Germinal center (tissue), 1 donor: ENCODE results near the gene KRTAP5-5.
"Not testable (repeated sequence)": the region's sequence is repeated elsewhere in the genome, so short reads cannot be mapped to it uniquely, and the experiment has no call there.

Experiments
- DNase-seq: peaks from one replicate; pipeline ENCODE4 v3.0.0; 2012; ENCODE audit warnings: mixed read lengths, low spot score

Gene KRTAP5-5

GRCh38 chr11:1607156-1607845 is 22.3 kb upstream of the KRTAP5-5 start:
- not testable (repeated sequence) for DNase-seq

DNA sequence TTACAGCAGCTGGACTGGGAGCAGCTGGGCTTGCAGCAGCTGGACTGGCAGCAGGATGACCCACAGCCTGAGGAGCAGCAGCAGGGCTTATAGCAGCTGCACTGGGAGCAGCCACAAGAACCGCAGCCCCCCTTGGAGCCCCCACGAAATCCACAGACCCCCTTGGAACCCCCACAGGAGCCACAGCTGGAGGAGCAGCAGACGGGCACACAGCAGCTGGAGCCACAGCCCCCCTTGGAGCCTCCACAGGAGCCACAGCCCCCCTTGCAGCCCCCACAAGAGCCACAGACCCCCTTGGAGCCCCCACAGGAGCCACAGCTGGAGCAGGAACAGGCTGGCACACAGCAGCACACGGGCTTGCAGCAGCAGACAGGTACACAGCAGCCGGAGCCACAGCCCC is 21.7 kb upstream of the KRTAP5-5 start:
- not testable (repeated sequence) for DNase-seq

GRCh38 chr11:1608363-1608762 is 21.2 kb upstream of the KRTAP5-5 start, which contains the start of gene KRTAP5-3:
TSS of gene KRTAP5-3 (minus strand) at chr11:1608463. CDS start at chr11:1608385, 78 bp downstream.
- no peak for DNase-seq

DNA sequence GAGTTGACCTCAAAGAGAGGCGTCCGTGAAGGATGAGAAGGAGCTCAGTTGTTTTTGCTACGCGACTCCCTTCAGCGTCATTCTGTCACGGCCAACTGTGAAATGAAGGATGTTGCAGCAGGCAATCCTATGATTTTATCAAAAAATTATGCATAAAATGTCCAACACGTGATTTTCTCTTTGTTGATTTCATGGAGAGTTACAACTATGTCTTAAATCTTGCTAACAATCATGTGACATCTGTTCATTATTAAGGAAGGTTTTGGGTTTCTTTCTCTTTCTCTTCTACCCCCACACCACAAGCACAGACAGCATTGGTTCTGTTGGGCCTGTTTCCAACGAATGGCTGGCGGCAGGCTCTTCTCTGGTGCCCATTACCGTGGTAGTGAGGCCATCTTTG is 11.3 kb upstream of the KRTAP5-5 start:
- DNase-seq: no peak

DNA sequence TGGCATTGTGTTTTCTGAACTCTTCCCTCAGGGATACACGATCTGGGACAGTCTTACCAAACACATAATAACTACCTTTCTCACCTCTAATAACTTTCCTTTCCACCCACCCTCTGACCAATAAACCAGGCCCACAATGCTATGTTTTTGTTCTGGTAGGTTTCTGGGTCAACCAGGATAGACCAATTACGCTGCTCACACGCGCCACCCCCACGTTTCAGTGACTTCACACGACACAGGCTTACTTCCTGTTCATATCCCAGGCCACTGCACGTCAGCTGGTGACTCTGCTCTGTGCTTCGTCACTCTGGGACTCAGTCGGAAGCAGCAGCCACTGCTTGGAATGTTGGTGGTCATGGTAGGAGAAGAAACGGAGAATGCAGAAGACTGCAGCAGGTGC is 10.1 kb upstream of the KRTAP5-5 start:
- DNase-seq: no peak

- no peak for DNase-seq
Observed at GRCh38 chr11:1622086-1622485, 7.5 kb upstream of the KRTAP5-5 start, which contains the start of gene KRTAP5-4. TSS of gene KRTAP5-4 (minus strand) at chr11:1622138. CDS start at chr11:1622093, 45 bp downstream.

DNA sequence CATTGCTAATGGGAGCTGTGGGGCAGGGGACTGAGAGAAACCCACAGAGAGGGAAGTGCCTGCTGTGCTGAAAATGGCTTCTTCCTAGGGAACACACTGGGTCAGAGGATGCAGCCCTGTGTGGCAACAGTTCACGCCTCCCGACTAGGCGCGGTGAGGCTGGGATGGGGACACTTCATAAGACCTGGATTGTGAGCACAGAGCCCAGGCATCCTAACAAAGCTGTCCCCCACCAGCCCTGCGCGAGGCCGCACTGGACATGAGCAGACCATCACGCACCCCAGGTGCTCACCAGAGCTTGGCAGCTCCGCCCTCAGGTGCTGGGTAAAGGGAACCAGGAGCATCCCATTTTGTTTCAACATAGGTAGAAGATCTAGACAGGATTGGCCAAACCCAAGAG is 5.9 kb upstream of the KRTAP5-5 start:
- no peak for DNase-seq

- no peak for DNase-seq
Observed at GRCh38 chr11:1624621-1625020, 5.0 kb upstream of the KRTAP5-5 start.

DNA sequence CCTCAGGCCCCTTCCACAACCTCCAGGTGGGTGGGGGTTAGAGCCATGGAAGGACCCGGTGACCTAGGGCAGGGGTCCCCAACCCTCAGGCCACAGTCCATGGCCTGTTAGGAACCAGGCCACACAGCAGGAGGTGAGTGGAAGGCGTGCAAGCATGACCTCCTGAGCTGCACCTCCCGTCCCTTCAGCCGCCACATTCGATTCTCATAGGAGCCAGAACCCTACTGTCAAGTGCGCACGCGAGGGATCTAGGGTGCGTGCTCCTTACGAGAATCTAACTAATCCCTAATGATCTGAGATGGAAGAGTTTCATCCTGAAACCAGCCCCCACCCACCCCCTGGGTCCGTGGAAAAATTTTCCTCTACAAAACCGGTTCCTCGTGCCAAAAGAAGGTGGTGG is 4.0 kb upstream of the KRTAP5-5 start:
- no peak for DNase-seq

GRCh38 chr11:1628506-1629325 is 859 bp upstream of the KRTAP5-5 start:
- peak; percentile 81 for DNase-seq

GRCh38 chr11:1630271-1630670 is 696 bp downstream of the KRTAP5-5 start:
- no peak for DNase-seq

GRCh38 chr11:1631066-1631568 is 1.5 kb downstream of the KRTAP5-5 start:
- no peak for DNase-seq

DNA sequence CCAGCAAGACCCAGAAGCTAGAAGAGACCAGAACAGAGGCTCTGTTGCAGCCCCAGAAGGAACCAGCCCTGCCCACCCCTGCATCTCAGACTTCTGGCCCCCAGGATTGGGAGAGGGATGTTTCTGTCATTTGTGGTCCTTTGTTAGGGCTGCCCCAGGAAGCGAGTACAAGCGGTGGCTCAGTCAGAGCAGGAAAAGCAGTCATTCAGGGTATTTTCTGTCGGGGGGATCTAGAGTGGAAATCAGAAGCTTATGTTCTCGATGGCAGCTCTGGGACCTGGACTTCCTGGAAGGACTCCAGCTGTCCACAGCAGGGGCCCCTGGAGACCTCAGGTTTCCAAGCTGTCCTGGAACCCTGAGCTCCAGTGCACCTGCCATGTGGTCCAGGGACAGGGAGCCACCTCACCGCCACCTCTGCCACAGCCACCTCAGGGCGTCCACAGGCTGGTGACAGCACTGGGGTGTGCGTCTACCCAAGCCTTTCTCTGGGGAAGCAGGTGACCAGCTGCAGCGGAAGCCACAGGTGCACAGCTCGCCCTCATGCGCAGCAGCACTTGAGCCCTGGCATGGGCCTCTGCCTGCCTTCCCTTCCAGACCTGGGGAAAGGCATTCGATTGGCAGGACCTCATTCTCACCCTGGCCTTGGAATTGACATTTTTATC is 2.6 kb downstream of the KRTAP5-5 start:
- DNase-seq: no peak

DNA sequence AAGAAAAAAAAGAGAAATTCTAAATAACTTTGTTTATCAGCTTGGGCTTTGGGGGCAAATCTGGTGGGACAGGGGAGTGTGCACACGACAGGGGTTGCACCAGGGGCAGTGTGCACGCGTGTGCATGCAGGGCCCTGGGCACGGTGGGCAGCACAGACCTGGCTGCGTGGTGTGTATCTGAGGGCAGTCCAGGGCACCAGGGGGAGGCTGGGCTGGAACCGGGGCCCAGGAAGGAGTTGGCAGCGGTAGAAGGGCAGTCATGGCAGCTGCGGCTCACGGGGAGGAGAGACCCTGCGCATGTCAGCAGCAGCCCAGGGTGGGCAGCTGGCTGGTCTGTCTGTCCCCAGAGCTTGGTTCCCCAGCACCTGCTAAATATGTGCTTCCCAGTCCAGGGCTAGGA is 4.3 kb downstream of the KRTAP5-5 start:
- DNase-seq: no peak

GRCh38 chr11:1636291-1636950 is 6.8 kb downstream of the KRTAP5-5 start:
- DNase-seq: no peak

DNA sequence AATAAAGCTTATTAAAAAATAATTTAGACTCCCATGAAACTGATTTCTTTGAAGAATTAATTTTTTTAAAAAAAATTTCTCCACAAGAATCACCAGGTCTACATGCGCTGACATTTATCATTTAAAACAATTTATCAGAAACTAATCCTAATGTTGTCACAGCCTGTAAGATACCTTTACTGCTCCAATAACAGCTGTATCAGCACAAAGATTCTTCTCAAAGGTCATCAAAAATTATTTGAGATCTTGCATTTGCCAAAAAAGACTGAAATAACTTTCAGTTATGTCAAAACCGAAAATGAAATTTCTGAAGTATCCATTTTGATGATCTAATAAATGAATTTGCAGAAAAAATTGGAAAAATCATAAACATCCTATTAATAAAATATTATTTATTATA is 8.1 kb downstream of the KRTAP5-5 start:
- DNase-seq: no peak

DNA sequence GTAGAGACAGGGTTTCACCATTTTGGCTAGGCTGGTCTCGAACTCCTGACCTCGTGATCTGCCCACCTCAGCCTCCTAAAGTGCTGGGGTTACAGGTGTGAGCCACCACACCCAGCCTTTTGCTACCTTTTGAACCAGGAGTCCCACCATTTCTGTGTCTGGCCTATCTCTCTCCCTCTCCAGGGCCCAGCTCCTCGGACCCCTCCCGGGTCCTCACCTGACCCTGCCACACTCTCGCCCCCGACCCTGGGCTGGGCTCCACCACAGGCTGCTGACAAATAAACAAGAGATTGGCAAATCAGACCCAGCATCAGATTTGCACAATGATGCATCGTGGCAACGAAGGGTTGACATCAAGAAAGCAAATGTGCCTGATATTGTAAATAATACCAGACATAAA is 8.8 kb downstream of the KRTAP5-5 start:
- DNase-seq: no peak

DNA sequence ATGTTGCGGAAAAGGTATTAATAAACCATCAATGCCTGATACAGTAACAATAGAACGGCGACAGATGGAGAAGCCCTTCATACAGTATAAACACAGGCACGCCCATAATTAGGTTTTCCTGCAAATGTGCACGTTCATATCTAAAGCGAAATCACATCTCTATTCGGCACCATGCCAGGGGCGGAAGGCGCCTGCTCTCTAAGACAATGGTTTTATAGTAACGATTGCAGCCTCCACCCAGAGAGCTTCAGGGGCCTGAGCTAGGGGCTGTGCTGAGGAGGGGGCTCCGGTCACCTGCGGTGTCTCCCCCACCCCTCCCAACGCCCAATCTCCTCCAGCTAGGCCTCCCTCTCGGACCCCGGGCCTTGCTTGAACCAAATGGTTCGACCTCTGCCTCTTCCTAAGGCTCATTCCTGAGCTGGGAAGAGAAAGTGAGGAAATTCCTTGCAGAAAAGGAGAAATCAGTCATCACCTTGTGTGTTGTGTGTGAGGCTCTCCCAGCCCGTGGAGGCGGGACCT is 9.6 kb downstream of the KRTAP5-5 start:
- DNase-seq: no peak

- no peak for DNase-seq
Observed at GRCh38 chr11:1639666-1640065, 10.1 kb downstream of the KRTAP5-5 start.

GRCh38 chr11:1640076-1640946 is 10.7 kb downstream of the KRTAP5-5 start:
- peak; percentile 55 for DNase-seq

DNA sequence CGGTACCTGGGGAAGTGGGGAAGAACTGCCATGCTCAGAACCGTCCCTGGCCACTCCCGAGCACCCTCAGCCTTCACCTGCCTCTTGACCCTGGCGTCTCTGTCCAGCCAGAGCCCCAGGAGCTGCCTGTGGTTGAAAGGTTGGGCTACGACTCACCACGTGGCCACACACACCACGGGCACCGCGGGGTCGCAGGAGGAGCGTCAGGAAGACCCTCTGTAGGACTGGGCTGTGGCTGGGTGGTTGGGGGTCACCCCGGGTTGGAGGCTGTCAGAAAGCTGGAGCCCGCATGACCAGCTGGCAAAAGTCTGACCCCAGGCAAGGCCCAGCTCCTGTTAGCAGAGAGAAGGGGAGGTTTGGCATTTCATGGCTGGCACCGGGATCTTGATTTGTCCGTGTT is 11.5 kb downstream of the KRTAP5-5 start:
- DNase-seq: no peak
